Esophagus squamous epithelium (tissue), 5 donors: ENCODE results near the gene RPS23. TPM values are rescaled to one million over a fixed set of nuclear protein-coding genes. Genes with fewer than 3 reads are reported as not detected.
A peak's percentile ranks its signal among the peaks of the same experiment; 100 is the strongest.

Experiments used
- DNase-seq: peaks from one replicate; lab custom pipeline; 2025; lab: John Stamatoyannopoulos, UW
- H3K27ac ChIP-seq, 4 donors: fragments of 200-600 bp; sonication (generic); one replicate each; pipeline ENCODE4 v1.5.1; 2016 to 2019; ENCODE audit warnings: mild to moderate bottlenecking in 1 of 4
- H3K27me3 ChIP-seq, 4 donors: fragments of 200-600 bp; sonication (generic); 1 replicate in 3 of 4; 2 replicates in 1 of 4; pipeline versions ENCODE4 v1.5.1 to v1.6.0; 2017 to 2021; ENCODE audit warnings: antibody characterized with exemption in 1 of 4
- H3K36me3 ChIP-seq, 3 donors: fragments of 200-600 bp; sonication (generic); one replicate each; pipeline ENCODE4 v1.5.1; 2016 to 2019
- H3K4me1 ChIP-seq, 3 donors: fragments of 200-600 bp; sonication (generic); one replicate each; pipeline ENCODE4 v1.5.1; 2017 to 2019
- H3K4me3 ChIP-seq, 4 donors: fragments of 200-600 bp; sonication (generic); 1 replicate in 3 of 4; 2 replicates in 1 of 4; pipeline ENCODE4 v1.5.1; 2016 to 2019; ENCODE audit warnings: mild to moderate bottlenecking in 2 of 4, moderate library complexity in 1 of 4
- H3K9me3 ChIP-seq, 3 donors: fragments of 200-600 bp; sonication (generic); one replicate each; pipeline ENCODE4 v1.5.1; 2016 to 2019
- POLR2A ChIP-seq, 4 donors: fragments of 450-650 bp; IDR thresholded peaks; one replicate each; pipeline ENCODE4 v1.6.1; 2017; ENCODE audit warnings: antibody characterized with exemption in 4 of 4, mild to moderate bottlenecking in 4 of 4, moderate library complexity in 3 of 4
- WGBS, 2 donors: methylation state at CpG; one replicate each; pipeline ENCODE4 v1.1.5; 2018; 5-methylcytosine and 5-hydroxymethylcytosine counted together
- intact Hi-C: fragments of 100-400 bp; cut with DNase I; formaldehyde crosslinking; loops from one replicate; pipeline ENCODE4 v1.15.0; 2022
- total RNA-seq, 4 donors: library from RNA; depleted of rRNA; stranded (reverse); fragments of >200 nt; gene quantifications; one replicate each; pipeline ENCODE4 v1.1.0, GENCODE V29; 2016
- TF ChIP-seq, protein P1 (sequence below), 6 experiments: fragments of 450-650 bp in 4 of 6; fragments of 200-600 bp in 2 of 6; sonication (generic) in 2 of 6; IDR thresholded peaks; one replicate each; pipeline ENCODE4 v1.5.1; 2016 to 2019; ENCODE audit warnings: antibody characterized with exemption in 6 of 6, mild to moderate bottlenecking in 4 of 6, moderate library complexity in 4 of 6
- donor health status: DM: yes; HTN: yes; CAD: no.

RPS23 gene
- total RNA-seq = 1,000 to 10,000 TPM; 1,256 to 3,713 (median 2,903) TPM

DNA sequence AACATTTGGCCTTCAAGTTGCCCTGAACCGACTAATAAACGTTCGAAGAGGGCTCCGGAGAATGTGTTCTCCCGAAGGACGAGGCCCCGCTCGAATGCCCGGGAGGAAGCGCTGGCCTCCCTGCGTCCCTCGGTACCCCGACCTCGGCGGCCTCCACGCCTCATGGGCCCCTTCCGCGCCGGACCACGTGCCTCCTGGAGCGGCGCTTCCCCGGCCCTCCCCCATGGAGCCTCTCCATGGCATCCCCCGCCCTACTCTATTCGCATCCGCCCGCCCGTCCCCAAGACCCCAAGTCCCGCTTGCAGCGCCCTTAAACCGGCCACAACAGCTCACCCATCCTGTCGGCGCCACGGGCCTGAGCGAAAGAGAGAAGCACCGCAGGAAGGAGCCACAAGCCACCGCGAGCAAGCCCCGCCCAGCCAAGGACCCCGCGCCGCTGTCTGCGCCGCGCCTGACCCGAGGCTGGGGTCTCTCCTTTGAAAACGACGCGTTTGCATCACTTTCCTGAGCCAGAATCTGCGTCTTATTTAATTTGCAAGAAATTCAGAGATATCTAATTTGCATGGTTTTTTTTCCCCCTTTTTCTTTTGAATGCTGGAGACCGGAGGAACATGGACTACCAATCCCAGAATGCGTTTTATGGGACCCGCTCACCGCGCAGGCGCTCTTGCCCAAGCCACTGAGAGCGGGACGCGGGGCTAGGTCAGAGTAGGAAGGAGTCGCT, at the start of gene RPS23:
Gene RPS23 (minus strand): TSS at position 368 of the 724 bp plus-strand sequence. CDS start 31 bp downstream, at position 337.
- 0% methylated on average over 22 to 32 of the region's 60 CpGs for WGBS, 2 donors
- DNase-seq = peak; percentile 50

DNA sequence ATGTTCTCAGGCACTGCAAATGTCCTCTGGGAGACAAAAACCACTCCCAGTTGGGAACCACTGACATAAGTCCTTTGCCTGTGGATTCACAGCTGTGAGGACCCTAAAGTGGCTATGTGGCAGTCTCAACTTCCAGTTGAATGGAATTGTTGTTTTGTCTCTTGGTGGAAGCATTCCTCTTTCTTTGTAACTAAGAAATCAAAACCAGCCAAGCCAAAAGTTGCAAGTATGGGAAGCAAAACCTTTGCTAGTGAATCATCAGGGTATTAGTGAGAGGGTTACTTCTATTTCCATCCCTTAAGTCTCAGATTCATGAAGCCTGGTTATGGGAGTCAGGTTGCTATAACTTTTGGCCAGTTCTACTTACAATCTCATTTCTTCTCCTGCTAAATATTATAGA, 49.8 kb upstream of the RPS23 start:
- Histone ChIP-seq H3K4me3 (no peak overlapping the region), H3K4me1 (no peaks in the 10 kb centered on the region), H3K27ac (no peak overlapping the region), H3K27me3 (peaks cover 0 to 2% (median 0%) of the 10 kb centered on the region in 4 donors), H3K9me3 (no peaks in the 10 kb centered on the region), H3K36me3 (no peaks in the 10 kb centered on the region)
- no peak for TF ChIP-seq POLR2A (IDR thresholded peaks at IDR 0.05)
- TF ChIP-seq, protein P1, sequence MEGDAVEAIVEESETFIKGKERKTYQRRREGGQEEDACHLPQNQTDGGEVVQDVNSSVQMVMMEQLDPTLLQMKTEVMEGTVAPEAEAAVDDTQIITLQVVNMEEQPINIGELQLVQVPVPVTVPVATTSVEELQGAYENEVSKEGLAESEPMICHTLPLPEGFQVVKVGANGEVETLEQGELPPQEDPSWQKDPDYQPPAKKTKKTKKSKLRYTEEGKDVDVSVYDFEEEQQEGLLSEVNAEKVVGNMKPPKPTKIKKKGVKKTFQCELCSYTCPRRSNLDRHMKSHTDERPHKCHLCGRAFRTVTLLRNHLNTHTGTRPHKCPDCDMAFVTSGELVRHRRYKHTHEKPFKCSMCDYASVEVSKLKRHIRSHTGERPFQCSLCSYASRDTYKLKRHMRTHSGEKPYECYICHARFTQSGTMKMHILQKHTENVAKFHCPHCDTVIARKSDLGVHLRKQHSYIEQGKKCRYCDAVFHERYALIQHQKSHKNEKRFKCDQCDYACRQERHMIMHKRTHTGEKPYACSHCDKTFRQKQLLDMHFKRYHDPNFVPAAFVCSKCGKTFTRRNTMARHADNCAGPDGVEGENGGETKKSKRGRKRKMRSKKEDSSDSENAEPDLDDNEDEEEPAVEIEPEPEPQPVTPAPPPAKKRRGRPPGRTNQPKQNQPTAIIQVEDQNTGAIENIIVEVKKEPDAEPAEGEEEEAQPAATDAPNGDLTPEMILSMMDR (IDR thresholded peaks at IDR 0.05) = no peak
- intact Hi-C loops = no loop called here
- no peak for DNase-seq

More for the DNA sequence above, at the start of gene RPS23:
- intact Hi-C loops = no loop called here
- peak in 3 of 4 donors; percentile 54 to 81 (median 76) for TF ChIP-seq POLR2A (IDR thresholded peaks at IDR 0.05)
- TF ChIP-seq, protein P1 (IDR thresholded peaks at IDR 0.05) = no peak
- Histone ChIP-seq H3K27me3 (no peaks in the 10 kb centered on the region), H3K4me1 (peaks cover 4 to 26% (median 9%) of the 10 kb centered on the region in 3 donors), H3K4me3 (peak within 1 kb of the TSS; percentile 90 to 99 (median 92)), H3K27ac (peak within 1 kb of the TSS; percentile 89 to 93 (median 91)), H3K36me3 (peaks cover 11 to 37% (median 14%) of the 10 kb centered on the region in 3 donors), H3K9me3 (no peaks in the 10 kb centered on the region)

DNA sequence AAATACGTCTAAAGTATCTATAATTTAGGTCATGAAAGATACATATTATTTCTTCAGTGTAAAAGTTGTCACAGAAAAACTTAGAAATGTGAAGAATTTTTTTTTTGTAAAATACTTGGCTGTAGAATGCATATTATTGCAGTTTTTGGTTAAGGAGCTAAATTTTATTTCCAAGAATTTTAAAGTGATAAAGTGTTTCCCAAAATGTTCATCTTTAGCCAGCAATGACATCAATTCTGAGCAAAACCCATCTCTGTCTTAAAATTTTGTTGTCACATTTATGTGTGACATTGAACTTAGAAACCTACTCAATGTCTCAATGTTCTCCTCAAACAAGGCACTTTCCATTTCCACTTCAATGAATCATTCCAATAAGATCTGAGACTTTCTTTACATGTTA, 47.8 kb upstream of the RPS23 start:
- TF ChIP-seq, protein P1 (IDR thresholded peaks at IDR 0.05) = no peak
- no peak for TF ChIP-seq POLR2A (IDR thresholded peaks at IDR 0.05)
- DNase-seq = no peak
- Histone ChIP-seq H3K36me3 (no peaks in the 10 kb centered on the region), H3K9me3 (no peaks in the 10 kb centered on the region), H3K27me3 (peaks cover 0 to 12% (median 0%) of the 10 kb centered on the region in 4 donors), H3K4me1 (no peaks in the 10 kb centered on the region), H3K27ac (no peak overlapping the region), H3K4me3 (no peak overlapping the region)
- 68 to 72% methylated on average over 1 of the region's 1 CpG for WGBS, 2 donors
- intact Hi-C loops = no loop called here

DNA sequence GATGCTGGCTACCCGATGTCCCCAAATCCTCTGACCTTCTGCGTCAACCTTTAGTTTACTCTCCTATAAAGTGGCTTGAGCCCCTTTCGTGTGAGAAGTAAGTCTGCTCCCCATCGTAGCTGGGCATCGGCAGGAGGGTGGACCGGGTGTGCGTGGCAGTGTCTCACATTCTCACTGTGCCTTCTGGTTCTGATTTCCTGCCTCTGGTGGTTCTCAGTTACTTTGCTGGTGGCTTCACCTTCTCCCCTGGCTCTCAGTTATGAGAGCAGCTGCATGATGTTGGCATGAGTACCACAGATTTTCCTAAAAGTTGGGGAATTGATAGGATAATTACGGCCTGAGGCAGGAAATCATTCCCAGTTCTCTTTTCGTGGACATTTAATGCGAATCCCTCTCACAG, 47.0 kb upstream of the RPS23 start:
- TF ChIP-seq, protein P1 (IDR thresholded peaks at IDR 0.05) = no peak
- no peak for TF ChIP-seq POLR2A (IDR thresholded peaks at IDR 0.05)
- Histone ChIP-seq H3K27me3 (peaks cover 0 to 12% (median 0%) of the 10 kb centered on the region in 4 donors), H3K36me3 (no peaks in the 10 kb centered on the region), H3K9me3 (no peaks in the 10 kb centered on the region), H3K27ac (no peak overlapping the region), H3K4me3 (no peak overlapping the region), H3K4me1 (no peaks in the 10 kb centered on the region)
- whole genome bisulfite sequencing, 2 donors = 88% methylated on average over 9 to 10 of the region's 10 CpGs
- intact Hi-C loops = no loop called here
- DNase-seq = no peak

DNA sequence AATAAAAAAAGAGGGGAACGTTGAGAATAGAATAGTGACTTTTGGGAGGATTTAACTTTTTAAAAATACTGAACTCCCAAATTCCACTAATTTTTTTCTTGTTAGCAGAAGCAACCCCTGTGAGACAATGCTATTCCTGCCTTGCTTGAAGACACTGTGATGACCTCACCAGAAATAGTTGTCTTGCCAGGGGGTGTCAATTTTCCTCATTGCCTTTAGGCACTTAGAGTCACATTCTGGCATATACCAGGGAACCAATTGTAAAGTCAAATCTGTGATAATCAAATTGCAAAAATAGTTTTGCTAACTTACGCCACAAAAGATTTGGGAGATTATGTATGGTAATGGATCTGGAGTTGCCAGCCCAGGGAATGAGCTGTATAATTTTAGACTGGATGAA, 42.8 kb upstream of the RPS23 start:
- TF ChIP-seq POLR2A (IDR thresholded peaks at IDR 0.05) = no peak
- TF ChIP-seq, protein P1 (IDR thresholded peaks at IDR 0.05) = no peak
- no peaks in the 10 kb centered on the region for H3K4me1 ChIP-seq
- H3K36me3 ChIP-seq = no peaks in the 10 kb centered on the region
- H3K27ac ChIP-seq = no peak overlapping the region
- no peaks in the 10 kb centered on the region for H3K9me3 ChIP-seq
- no peak for DNase-seq
- H3K27me3 ChIP-seq = peaks cover 0 to 12% (median 0%) of the 10 kb centered on the region in 4 donors
- no peak overlapping the region for H3K4me3 ChIP-seq
- intact Hi-C loops = no loop called here
- WGBS, 2 donors = 79 to 85% methylated on average over 2 of the region's 2 CpGs
